CD4-positive, alpha-beta T cell treated with Interferon gamma for 1 hour (primary cell): ENCODE measurements around the gene TMEM38A.
"Not testable (repeated sequence)": the region's sequence is repeated elsewhere in the genome, so short reads cannot be mapped to it uniquely, and the experiment has no call there.

Experiments used
- DNase-seq: peaks from one replicate; pipeline ENCODE4 v3.0.0-alpha.2; 2020

The TMEM38A gene

DNA sequence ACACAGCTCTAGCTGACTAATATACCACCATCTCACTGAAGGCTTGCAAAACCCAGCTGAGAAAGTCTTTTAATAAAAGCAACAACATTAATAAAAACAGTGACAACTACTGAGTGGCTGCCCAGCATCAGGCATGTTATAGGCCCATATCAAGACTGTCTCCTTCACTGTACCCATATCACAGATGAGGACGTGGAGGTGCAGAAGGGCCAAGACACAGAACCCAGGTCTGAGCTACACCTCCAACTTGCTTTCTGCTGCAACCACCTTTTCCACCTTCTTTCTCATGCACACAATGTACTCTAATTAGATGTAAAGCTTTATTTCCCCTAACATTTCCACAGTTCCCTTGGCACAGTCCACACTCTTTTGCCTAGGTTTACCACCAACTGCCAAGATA, 22.3 kb upstream of the TMEM38A start:
- DNase-seq = no peak

GRCh38 chr19:16640951-16641350, 20.0 kb upstream of the TMEM38A start:
- DNase-seq = no peak

DNA sequence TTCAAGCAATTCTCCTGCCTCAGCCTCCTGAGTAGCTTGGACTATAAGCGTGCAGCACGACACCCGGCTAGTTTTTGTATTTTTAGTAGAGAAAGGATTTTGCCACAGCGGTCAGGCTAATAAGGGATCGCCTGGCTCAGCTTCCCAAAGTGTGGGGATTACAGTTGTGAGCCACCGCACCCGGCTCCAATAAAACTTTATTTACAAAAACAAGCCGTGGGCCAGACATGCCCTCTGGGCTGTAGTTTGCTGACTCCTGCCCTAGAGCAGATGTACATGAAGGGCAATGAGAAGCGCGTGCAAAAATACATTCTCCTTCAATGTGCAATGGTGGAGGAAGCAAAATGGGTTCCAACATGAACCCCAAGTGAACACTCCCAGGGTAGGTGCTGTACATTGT, 19.2 kb upstream of the TMEM38A start:
- no peak for DNase-seq

- DNase-seq = no peak
These were observed 15.8 kb upstream of the TMEM38A start for GRCh38 chr19:16645140-16645539.

DNA sequence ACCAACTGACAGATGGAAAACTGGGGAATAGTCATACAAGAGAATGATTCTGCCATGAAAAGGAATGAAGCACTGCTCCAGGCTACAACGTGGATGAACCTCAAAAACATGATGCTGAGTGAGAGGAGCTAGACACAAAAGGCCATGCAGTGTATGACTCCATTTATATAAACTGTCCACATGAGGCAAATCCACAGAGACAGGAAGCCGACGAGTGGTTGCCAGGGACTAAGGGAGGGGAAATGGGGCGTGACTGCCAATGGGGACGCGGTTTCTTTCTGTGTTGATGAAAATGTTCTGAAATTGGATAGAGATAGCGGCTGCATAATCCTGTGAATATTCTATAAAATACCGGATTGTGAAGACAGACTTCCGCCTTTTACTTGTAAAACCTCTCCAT, 11.2 kb upstream of the TMEM38A start:
- DNase-seq = no peak

GRCh38 chr19:16650821-16651220, 10.1 kb upstream of the TMEM38A start:
- DNase-seq = no peak

- not testable (repeated sequence) for DNase-seq
These were observed 9.3 kb upstream of the TMEM38A start for GRCh38 chr19:16651421-16652188.

- DNase-seq = no peak
These were observed 8.1 kb upstream of the TMEM38A start for GRCh38 chr19:16652854-16653253.

DNA sequence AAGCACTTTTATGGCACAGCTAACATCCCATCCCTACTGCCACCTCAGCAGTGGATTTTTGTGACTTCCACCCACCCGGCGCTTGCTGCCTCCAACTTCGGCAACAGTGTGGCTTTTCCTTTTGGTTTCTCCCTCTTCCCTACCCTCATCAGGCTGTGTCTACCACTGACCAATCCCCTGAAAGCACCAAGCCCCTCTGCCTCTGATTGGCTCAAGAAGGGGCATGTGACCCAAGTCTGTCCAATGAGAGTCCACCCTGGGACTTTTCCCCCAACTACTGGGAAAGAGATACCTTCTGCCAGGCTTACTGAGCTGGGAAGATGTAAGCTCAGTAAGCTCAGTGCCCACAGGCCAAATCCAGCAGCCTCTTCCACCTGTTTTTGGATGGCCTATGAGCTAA, 6.8 kb upstream of the TMEM38A start:
- DNase-seq = no peak

GRCh38 chr19:16654627-16655026, 6.3 kb upstream of the TMEM38A start:
- no peak for DNase-seq

- DNase-seq = no peak
These were observed 5.2 kb upstream of the TMEM38A start for GRCh38 chr19:16655727-16656126.

GRCh38 chr19:16657384-16657783, 3.6 kb upstream of the TMEM38A start:
- DNase-seq = no peak

DNA sequence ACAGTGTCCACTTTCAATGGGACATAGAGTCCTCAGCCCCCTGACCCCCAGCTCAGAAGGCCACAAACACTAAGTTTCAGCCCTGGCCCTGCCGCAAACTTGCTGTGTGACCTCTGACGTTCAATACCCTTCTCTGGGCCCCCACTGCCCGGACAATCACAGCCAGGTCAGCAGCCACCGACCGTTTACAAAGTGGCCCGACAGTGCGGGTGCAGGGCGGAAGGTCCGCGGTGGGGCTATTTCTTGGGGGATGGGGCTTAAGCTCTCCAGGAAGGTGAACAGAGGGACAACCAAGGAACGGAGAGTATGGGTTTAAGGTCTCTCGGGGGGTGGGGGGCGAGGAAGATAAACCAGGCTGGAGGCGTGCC, 1.5 kb upstream of the TMEM38A start:
- no peak for DNase-seq

- peak; percentile 99 for DNase-seq
These were observed 869 bp upstream of the TMEM38A start, which contains the start of gene SMIM7 for GRCh38 chr19:16659832-16660708. SMIM7 (minus strand) TSS chr19:16660144; CDS start chr19:16660110, 34 bp downstream.

DNA sequence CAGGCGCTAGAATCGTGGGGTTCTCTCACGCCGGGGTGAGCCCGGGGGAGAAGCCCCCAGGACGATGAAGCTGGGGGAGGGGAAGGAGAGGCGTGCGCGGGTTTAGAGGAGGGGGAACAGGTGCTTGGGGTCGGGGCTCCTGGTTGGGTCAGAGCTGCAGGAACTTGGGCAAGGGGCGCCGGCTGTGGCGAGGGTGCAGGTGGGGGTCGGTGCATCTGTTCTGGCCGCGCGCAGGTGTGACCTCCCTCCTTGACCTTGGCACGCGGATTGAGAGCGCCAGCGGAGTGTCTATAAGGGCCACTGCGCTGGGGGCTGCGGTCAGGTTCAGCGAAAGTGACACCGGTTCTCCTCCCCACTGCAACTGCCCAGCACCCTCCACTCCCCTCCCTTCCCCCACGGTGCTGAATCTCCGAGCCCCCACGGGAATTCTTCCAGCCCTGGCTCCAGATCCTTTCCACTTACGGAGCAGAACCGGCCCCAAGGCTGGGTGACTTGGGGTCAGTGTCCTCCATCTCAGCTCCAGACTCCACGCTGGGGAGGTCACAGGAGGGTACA, 618 bp downstream of the TMEM38A start:
- DNase-seq = no peak

DNA sequence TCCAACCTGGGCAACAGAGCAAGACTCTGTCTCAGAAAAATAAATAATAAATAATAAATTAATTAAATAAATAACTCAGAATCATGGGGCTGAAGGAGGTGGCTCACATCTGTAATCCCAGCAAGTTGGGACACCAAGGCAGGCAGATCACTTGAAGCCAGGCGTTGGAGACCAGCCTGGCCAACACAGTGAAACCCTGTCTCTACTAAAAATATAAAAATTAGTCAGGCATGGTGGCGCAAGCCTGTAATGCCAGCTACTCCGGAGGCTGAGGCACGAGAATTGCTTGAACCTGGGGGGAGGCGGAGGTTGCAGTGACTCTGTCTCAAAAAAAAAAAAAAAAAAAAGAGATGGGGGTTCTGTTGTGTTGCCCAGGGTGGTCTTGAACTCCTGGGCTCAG, 7.2 kb downstream of the TMEM38A start:
- no peak for DNase-seq

GRCh38 chr19:16668702-16669101, 7.8 kb downstream of the TMEM38A start:
- DNase-seq = not testable (repeated sequence)

GRCh38 chr19:16670291-16670690, 9.4 kb downstream of the TMEM38A start:
- no peak for DNase-seq

DNA sequence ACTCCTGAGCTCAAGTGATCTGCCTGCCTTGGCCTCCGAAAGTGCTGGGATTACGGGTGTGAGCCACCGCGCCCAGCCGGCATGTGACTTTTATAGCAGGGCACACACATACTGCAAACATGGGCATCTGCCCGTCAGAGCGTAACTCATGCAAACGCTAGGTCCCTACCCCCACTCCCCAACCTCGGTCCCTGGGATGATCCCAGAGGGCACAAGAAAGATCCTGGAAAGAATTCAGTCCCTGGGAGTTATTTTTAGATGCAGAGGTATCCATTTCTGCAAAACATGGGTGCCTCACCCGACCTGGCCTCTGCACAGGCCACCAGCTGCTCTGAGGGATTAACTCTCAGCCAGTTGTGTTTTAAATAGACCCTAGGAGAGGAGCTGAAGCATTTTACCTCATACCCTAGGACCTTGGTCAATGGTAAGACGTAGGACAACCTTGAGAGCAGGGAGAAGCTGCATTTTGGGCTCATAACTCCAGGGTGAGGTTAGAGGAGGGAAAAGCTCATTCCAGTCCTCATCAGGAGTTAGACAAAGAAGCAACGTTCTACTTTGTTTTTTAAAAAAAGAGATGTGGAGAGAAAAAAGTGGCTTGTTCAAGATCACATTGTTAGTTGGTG, 10.8 kb downstream of the TMEM38A start:
- no peak for DNase-seq

GRCh38 chr19:16673231-16673630, 12.3 kb downstream of the TMEM38A start:
- no peak for DNase-seq

- not testable (repeated sequence) for DNase-seq
These were observed 12.9 kb downstream of the TMEM38A start for GRCh38 chr19:16673839-16674238.

DNA sequence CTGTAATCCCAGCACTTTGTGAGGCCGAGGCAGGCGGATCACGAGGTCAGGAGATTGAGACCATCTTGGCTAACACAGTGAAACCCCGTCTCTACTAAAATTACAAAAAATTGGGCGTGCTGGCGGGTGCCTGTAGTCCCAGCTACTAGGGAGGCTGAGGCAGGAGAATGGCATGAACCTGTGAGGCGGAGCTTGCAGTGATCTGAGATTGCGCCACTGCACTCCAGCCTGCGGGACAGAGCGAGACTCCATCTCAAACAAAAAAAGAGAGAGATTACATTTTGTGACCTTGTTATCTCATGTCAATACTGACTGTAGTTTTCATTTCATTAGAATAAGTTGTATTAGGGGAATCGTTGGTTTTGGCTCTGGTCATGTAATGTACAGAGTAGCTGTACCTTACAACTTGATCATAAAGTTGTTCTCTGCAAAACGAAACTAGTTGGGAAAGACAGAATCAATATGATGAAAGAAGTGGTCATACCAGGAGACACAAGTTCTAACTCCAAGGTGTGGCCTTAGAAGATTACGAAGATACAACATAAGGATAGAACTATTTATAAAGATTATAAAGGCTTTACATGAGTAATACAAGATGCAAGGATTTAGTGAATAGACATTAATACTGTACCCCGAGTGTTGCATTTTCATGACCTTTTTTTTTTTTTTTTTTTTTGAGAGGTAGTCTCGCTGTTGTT, 15.3 kb downstream of the TMEM38A start:
- no peak for DNase-seq

GRCh38 chr19:16677055-16677454, 16.1 kb downstream of the TMEM38A start:
- no peak for DNase-seq
